Midbrain (tissue), 1 donor: ENCODE data around the gene GTPBP3.

ENCODE experiments used
- DNase-seq: peaks from one replicate; lab custom pipeline; 2025; lab: John Stamatoyannopoulos, UW

Gene GTPBP3

DNA sequence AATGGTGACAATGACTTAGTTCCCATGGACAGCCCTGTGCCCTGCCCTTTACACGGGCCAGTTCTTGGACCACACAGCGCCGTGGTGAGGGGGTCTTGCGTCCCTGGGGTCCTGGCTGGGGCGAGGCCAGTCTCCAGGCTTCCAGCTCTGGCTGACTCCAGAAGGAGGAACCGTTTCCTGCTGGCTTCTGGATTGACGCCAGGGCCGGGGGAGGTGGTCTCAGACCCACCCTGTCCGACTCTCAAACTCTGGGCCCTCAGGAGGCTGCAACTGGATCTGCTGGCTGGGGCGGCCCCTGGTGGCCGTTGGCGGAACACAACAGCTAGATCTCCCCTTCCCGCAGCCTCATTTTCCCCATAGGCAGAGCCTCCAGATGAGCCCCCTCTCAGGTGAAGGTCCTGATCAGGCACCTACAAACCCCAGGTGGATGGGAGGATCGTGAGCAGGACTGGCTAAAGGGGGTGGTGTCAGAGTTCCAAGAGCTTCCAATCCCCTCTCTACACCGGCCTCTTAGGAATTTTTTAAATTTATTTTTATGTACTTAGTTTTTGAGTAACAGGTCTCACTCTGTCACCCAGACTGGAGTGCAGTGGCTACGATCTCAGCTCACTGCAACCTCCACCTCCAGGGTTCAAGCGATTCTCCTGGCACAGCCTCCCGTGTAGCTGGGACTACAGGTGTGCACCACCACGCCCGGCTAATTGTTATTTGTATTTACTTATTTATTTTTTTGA, 48.7 kb downstream of the GTPBP3 start:
- peak; percentile 2 for DNase-seq

DNA sequence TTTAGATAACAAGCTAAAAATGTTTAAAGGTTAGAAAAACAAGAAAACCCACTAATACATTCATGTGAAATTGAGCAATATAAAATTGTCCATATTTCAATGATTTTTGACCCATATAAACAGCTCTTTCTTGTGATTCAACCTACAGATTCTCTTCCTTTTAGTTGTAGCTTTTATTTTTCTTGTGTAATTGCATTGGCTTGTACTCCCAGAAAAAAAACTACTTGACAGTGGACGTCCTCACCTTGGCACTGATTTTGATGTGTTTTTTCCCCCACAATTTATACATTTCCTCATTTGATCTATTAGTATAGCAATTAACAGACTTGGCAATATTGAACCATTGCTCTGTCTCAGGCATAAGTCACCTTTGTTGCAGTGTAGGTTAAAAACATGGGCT, 51.9 kb downstream of the GTPBP3 start:
- no peak for DNase-seq

DNA sequence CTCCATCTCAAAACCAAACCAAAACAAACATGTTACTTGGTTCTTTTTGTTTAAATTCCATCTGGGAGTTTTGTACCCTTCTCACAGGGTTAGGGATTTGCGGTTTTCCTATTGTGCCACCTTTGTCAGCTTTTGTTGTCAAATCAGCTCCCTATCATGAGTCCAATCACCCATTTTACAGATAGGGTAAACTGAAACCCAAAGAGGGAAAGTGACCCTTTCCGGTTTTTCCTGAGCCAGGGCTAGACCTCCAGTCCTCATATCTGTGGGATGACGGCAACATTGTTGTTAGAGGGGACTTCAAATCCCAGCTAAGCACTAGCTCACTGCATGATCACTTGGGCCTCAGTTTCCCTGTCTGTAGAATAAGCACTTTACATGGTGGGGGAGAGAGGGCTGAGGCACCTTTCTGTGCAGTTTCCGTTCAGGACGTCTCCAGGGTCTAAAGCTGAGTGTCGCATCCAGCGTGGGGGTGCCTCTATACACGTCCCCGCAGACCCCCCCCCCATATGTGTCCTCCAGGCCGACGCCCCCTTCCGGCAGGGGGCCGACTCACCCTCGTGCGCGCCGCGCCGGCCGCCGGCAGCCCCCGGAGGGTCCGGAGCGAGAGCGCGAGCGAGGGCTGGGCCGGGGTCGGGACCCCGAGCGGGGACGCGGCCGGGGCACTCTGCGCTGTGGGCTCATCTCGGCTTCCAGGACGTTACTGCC, 52.8 kb downstream of the GTPBP3 start:
- no peak for DNase-seq

DNA sequence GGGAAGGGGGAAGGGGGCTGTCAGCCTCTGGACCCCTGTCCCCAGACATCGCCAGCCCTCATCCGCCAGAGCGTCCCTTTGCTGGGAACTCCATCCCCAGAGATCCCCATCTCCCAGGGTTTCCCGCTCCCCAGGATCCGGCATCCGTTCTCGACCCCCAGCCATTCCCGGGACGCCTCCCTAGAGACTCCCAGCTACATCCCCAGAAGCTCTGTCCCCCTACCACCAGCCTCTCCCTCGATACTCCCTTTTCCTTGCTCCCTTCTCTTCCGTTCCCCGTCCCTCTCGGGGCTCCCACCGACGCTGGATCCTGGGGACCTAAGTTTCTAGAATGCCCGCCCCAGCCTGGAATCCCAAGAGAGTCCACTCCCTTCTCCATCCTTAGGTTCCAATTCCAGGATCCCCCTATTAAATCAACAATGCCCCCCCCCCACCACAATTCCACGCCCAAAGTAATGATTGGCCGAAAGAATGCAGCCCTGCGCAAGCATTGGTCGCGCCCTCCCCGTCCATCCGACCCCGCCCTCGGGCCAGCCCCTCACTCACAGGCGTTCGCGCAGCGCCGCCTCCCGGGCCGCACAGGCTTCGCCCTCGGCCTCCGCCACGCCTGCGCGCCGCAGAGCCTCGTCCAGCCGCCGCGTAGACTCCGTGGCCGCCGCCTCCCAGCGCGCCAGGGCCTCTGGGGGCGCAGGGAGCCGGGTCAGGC, 53.5 kb downstream of the GTPBP3 start:
- peak; percentile 90 for DNase-seq

DNA sequence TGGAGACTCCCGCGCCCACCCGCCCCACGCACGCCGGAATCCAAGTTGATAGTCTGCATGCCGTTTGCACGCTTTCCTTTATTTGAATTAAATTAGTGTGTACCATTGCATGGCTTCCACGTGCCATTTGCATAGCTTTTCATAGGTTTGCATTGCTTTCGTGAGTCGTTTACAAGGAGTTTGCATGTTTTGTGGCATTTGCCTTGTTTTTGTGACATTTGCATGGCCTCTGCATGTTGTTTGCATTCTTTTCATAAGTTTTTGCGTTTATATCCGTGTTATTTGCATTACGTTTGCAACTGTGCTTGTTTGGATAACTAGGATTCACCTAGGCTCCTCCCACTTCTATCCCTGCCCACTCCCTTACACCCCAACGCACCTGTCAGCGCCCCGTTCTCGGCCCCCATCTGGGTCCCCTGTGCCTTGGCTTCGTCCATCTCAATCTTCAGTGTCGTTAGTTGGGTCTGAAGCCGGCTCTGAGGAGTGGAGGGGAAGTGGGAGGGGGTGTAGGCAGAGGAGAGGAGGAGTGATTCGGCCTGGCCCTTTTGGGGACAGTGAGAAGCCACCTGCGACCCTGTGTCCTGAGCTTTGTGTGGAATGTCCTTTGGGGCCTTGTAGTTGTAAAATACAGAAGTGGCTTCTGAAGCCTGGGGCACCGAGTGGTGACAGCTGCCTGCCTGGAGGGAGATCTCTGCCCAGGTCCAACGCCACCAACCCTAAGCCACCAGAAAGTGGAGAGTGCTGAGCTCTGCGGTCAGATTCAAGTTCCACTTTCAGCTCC, 54.2 kb downstream of the GTPBP3 start:
- no peak for DNase-seq
